K562 (cell line): Measurements from ENCODE around the gene SIX6. TPM values are rescaled to one million over a fixed set of nuclear protein-coding genes. Genes with fewer than 3 reads are reported as not detected.
A peak's percentile ranks its signal among the peaks of the same experiment; 100 is the strongest.

Source experiments
- ATAC-seq: fragments of 200-7000 bp; cut with Tn5 transposase; 3 replicates; pipeline ENCODE4 v1.9.1; 2020; ENCODE audit warnings: moderate library complexity
- BruUV-seq: library from RNA; stranded (reverse); fragments of 400-500 nt; replicated peaks from 2 replicates; lab custom pipeline; 2021; lab: Mats Ljungman, UMichigan
- CTCF ChIA-PET: fragments of 300-600 bp; formaldehyde crosslinking; extraction: SDS; loops from one replicate; lab custom pipeline; 2021; ENCODE audit warnings: low intra/inter-chr PET ratio; lab: Yijun Ruan, JAX
- POLR2A ChIA-PET: fragments of 300-600, 350-650 bp; sonication (Branson Sonifier 250); formaldehyde crosslinking; extraction: SDS; loops from one replicate; lab custom pipeline; 2021; ENCODE audit warnings: antibody characterized with exemption, inconsistent platforms; lab: Yijun Ruan, JAX
- DNase-seq, 4 experiments: peaks; one replicate each; pipeline versions ENCODE4 v3.0.0 to v3.0.0-alpha.2; 2011 to 2018; ENCODE audit warnings: low spot score in 3 of 4, mixed read lengths in 3 of 4; ENCODE audit errors: extremely low read depth in 1 of 4
- FAIRE-seq: peaks from 2 replicates; lab custom pipeline; 2011; peaks lifted over from hg19 to GRCh38; lab: Jason Lieb, UNC
- H2AFZ ChIP-seq: 2 replicates; pipeline ENCODE4 v1.6.0; 2011; ENCODE audit warnings: low read depth, low read length, control low read depth, inconsistent platforms
- H3K27ac ChIP-seq: fragments of 200-600 bp; 3 replicates; pipeline ENCODE4 v1.8.0; 2011; ENCODE audit warnings: low read depth, mild to moderate bottlenecking, control low read depth, inconsistent platforms, low read length, moderate library complexity, mixed read lengths; ENCODE audit errors: extremely low read depth
- H3K27me3 ChIP-seq, 2 experiments: fragments of 300-600 bp in 1 of 2; 2 replicates in 1 of 2; 3 replicates in 1 of 2; pipeline versions ENCODE4 v1.6.0 to v1.8.0; 2011; ENCODE audit warnings: inconsistent platforms in 2 of 2, low read length in 2 of 2, mild to moderate bottlenecking in 1 of 2, mixed read lengths in 1 of 2, moderate library complexity in 1 of 2; ENCODE audit not compliant: control insufficient read depth in 2 of 2, insufficient read depth in 2 of 2
- H3K36me3 ChIP-seq: fragments of 300-600 bp; 3 replicates; pipeline ENCODE4 v1.8.0; 2011; ENCODE audit warnings: mild to moderate bottlenecking, low read length, inconsistent platforms; ENCODE audit not compliant: control insufficient read depth, insufficient read depth
- H3K4me1 ChIP-seq, 2 experiments: fragments of 200-600 bp in 1 of 2; replicated peaks in 1 of 2; 2 replicates in 1 of 2; 3 replicates in 1 of 2; pipeline versions ENCODE4 v1.5.1 to v1.8.0; 2011; ENCODE audit warnings: inconsistent platforms in 2 of 2, low read length in 2 of 2, mild to moderate bottlenecking in 1 of 2, mixed read lengths in 1 of 2, moderate library complexity in 1 of 2; ENCODE audit not compliant: control insufficient read depth in 2 of 2, insufficient read depth in 2 of 2
- H3K4me2 ChIP-seq: 2 replicates; pipeline ENCODE4 v1.6.1; 2011; ENCODE audit warnings: low read length, control low read depth, inconsistent platforms, mixed read lengths; ENCODE audit not compliant: insufficient read depth
- H3K4me3 ChIP-seq: fragments of 200-600 bp; sonication (generic), shearing (Covaris generic); 2 replicates; pipeline ENCODE4 v1.5.1; 2016; ENCODE audit warnings: control low read depth, inconsistent platforms
- H3K79me2 ChIP-seq: fragments of 200-600 bp; 3 replicates; pipeline ENCODE4 v1.8.0; 2011; ENCODE audit warnings: low read length, inconsistent platforms; ENCODE audit not compliant: control insufficient read depth, insufficient read depth
- H3K9ac ChIP-seq, 2 experiments: 2 replicates each; pipeline versions ENCODE4 v1.6.0 to v1.6.1; 2011; ENCODE audit warnings: low read depth in 2 of 2, low read length in 2 of 2, control low read depth in 1 of 2, inconsistent platforms in 1 of 2, mild to moderate bottlenecking in 1 of 2, mixed read lengths in 1 of 2; ENCODE audit not compliant: insufficient read depth in 1 of 2
- H3K9me1 ChIP-seq: one replicate; pipeline ENCODE4 v1.6.0; 2011; ENCODE audit warnings: inconsistent platforms, mild to moderate bottlenecking, low read length, moderate library complexity; ENCODE audit not compliant: control insufficient read depth, insufficient read depth
- H3K9me3 ChIP-seq: replicated peaks from 2 replicates; pipeline ENCODE4 v1.5.1; 2011; ENCODE audit warnings: low read depth, low read length, inconsistent platforms; ENCODE audit not compliant: control insufficient read depth, insufficient read depth
- H4K20me1 ChIP-seq: replicated peaks from 2 replicates; pipeline ENCODE4 v1.6.1; 2011; ENCODE audit warnings: low read length, inconsistent platforms, mixed read lengths; ENCODE audit not compliant: control insufficient read depth, insufficient read depth
- CEBPB ChIP-seq: fragments of 450-650 bp; IDR thresholded peaks from 2 replicates; pipeline ENCODE4 v1.6.1; 2016; ENCODE audit warnings: missing genetic modification characterization, missing compliant biosample characterization
- CEBPG ChIP-seq, 3 experiments: fragments of 200-800 bp in 1 of 3; sonication (Bioruptor generic) in 1 of 3; sonication (generic) in 1 of 3; formaldehyde crosslinking in 1 of 3; IDR thresholded peaks in 2 of 3; conservative IDR thresholded peaks in 1 of 3; 2 replicates each; pipeline versions ENCODE4 v1.6.1 to v1.8.0; 2016 to 2022; ENCODE audit warnings: missing compliant biosample characterization in 2 of 3, missing genetic modification characterization in 2 of 3, mild to moderate bottlenecking in 1 of 3, missing genetic modification reagents in 1 of 3
- ZNF717 ChIP-seq: fragments of 250-450 bp; sonication (Bioruptor Pico); IDR thresholded peaks from 2 replicates; pipeline ENCODE4 v1.5.0; 2021
- WGBS: fragments of 100-300 bp; shearing (Covaris generic); methylation state at CpG from one replicate; pipeline ENCODE4 v1.1.6; 2016; ENCODE audit warnings: low coverage, mixed read lengths; ENCODE audit not compliant: insufficient coverage; ENCODE audit errors: missing lambda C conversion rate; 5-methylcytosine and 5-hydroxymethylcytosine counted together
- in situ Hi-C: fragments of 300-500 bp; cut with MboI; formaldehyde crosslinking; loops from 4 replicates; pipeline ENCODE4 v1.15.0; 2018; ENCODE audit warnings: inconsistent platforms, mixed read lengths
- intact Hi-C: fragments of 100-400 bp; cut with micrococcal nuclease; formaldehyde crosslinking; loops from 2 replicates; pipeline ENCODE4 v1.14.2; 2022
- polyA plus RNA-seq, 8 experiments: library from polyadenylated mRNA; depleted of rRNA in 4 of 8; stranded (reverse) in 5 of 8; unstranded in 3 of 8; fragments of >200 nt; fragmentation: Nextera tagmentation in 2 of 8; fragmentation: Illumina TruSeq in 1 of 8; extraction: Ambion mirVana in 2 of 8; extraction: Trizol in 1 of 8; gene quantifications; 2 replicates each; pipeline versions ENCODE4 v1.2.1 to v1.2.3, GENCODE V29; 2011 to 2014; ENCODE audit warnings: inconsistent platforms in 1 of 8, missing spikeins in 1 of 8
- total RNA-seq, 7 experiments: library from RNA; depleted of rRNA in 6 of 7; stranded (reverse); fragments of >200 nt in 6 of 7; fragmentation: Illumina TruSeq in 2 of 7; extraction: Trizol in 2 of 7; gene quantifications; 2 replicates each; pipeline versions ENCODE4 v1.2.1 to v1.2.3, GENCODE V29; 2011 to 2021; ENCODE audit warnings: low replicate concordance in 1 of 7

The SIX6 gene
- total and polyA plus RNA-seq, 9 of the 15 experiments (the other 6 are each of a cell fraction or from before 2014, with no cell fraction given): not detected

DNA sequence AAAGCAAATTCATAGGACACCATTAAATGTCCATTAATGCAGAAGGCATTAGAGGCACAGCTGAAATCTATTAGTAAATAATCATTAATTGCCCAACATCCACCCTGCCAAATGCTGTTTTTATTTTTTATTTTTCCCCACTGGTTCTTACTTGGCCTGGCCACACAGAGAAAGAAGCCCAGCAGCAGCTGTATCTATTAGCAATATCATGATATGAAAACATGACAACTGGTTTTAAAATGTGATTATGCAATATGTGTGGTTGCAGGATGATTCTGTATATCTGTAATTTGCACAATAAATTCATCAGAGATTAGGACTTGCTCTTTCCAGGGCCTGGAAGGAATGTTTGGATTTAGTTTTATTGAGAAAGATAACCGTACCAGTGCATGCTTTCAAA, 44.9 kb downstream of the SIX6 start:
- no peaks in the 10 kb centered on the region for H3K9me1 ChIP-seq
- no peak overlapping the region for H3K4me2 ChIP-seq
- ChIA-PET CTCF (no interaction called here), POLR2A (no interaction called here)
- no peaks in the 10 kb centered on the region for H4K20me1 ChIP-seq
- no peak overlapping the region for H3K4me3 ChIP-seq
- no peaks in the 10 kb centered on the region for H3K79me2 ChIP-seq
- ATAC-seq (no peak), DNase-seq (no peak), FAIRE-seq (no peak)
- H3K4me1 ChIP-seq: no peaks in the 10 kb centered on the region; a peak in 1 of 5 replicates
- WGBS: 0% methylated on average over 1 of the region's 1 CpG
- H3K36me3 ChIP-seq: no peaks in the 10 kb centered on the region
- no peak overlapping the region for H2AFZ ChIP-seq
- TF ChIP-seq CEBPG (CRISPR knock-in tag; IDR thresholded peaks at IDR 0.05): no peak
- peak in 1 of 2 experiments; percentile 50; a peak in 2 of 4 replicates for TF ChIP-seq CEBPG (tag; conservative IDR thresholded peaks at IDR 0.05 in 1 of 2, IDR thresholded peaks at IDR 0.05 in 1 of 2)
- 0 out of 2 replicates have a peak, but pooled peaks have one; percentile 24 for TF ChIP-seq CEBPB (tag)
- no peak for TF ChIP-seq ZNF717 (CRISPR knock-in tag)
- no peak overlapping the region for H3K9ac ChIP-seq
- no peak overlapping the region for H3K27ac ChIP-seq
- no peaks in the 10 kb centered on the region for H3K9me3 ChIP-seq
- BruUV-seq: no TSS peak
- intact Hi-C loops: loop anchor here (10.0 kb wide), 1 partner anchor 589 kb away; no protein-coding TSS in a partner anchor
- no peaks in the 10 kb centered on the region; a peak in 1 of 5 replicates for H3K27me3 ChIP-seq
- in situ Hi-C loops: loop anchor here (25.0 kb wide), 1 partner anchor 492 kb away; no protein-coding TSS in a partner anchor
